Measurements from ENCODE around the gene UGT1A9.

Gene UGT1A9

GRCh38 chr2:233800208-233800607 is 128.5 kb downstream of the UGT1A9 start:
- DNase-seq, result no peak

GRCh38 chr2:233801357-233802131 is 129.8 kb downstream of the UGT1A9 start:
- DNase-seq, result no peak

- no peak for DNase-seq
These were observed 130.6 kb downstream of the UGT1A9 start for GRCh38 chr2:233802132-233802815.

- no peak for DNase-seq
These were observed 131.7 kb downstream of the UGT1A9 start for GRCh38 chr2:233803292-233803911.

- DNase-seq, result no peak
These were observed 132.3 kb downstream of the UGT1A9 start for GRCh38 chr2:233803994-233804393.

GRCh38 chr2:233807215-233807865 is 135.6 kb downstream of the UGT1A9 start:
- DNase-seq, result peak in 1 of 2 donors; percentile 7

GRCh38 chr2:233807966-233808935 is 136.6 kb downstream of the UGT1A9 start:
- DNase-seq, result peak in 1 of 2 donors; percentile 4

GRCh38 chr2:233810385-233810784 is 138.7 kb downstream of the UGT1A9 start:
- DNase-seq, result peak in 1 of 2 donors; percentile 7

- peak in 1 of 2 donors; percentile 7 for DNase-seq
These were observed 139.4 kb downstream of the UGT1A9 start for GRCh38 chr2:233811087-233811486.

- DNase-seq, result peak in 1 of 2 donors; percentile 6
These were observed 140.0 kb downstream of the UGT1A9 start for GRCh38 chr2:233811732-233812131.

GRCh38 chr2:233813236-233814055 is 141.7 kb downstream of the UGT1A9 start:
- DNase-seq, result peak in 1 of 2 donors; percentile 7

- DNase-seq, result peak; percentile 3 to 5
These were observed 142.5 kb downstream of the UGT1A9 start for GRCh38 chr2:233814056-233814835.

- DNase-seq, result no peak
These were observed 144.2 kb downstream of the UGT1A9 start for GRCh38 chr2:233815861-233816260.

GRCh38 chr2:233816334-233816733 is 144.6 kb downstream of the UGT1A9 start:
- DNase-seq, result no peak

GRCh38 chr2:233816771-233817170 is 145.1 kb downstream of the UGT1A9 start:
- DNase-seq, result no peak

GRCh38 chr2:233817361-233817911 is 145.7 kb downstream of the UGT1A9 start:
- peak in 1 of 2 donors; percentile 10 for DNase-seq

GRCh38 chr2:233817995-233818638 is 146.4 kb downstream of the UGT1A9 start:
- DNase-seq, result peak in 1 of 2 donors; percentile 10

GRCh38 chr2:233818639-233819621 is 147.2 kb downstream of the UGT1A9 start:
- DNase-seq, result peak in 1 of 2 donors; percentile 5

All from CD4-positive, alpha-beta T cell treated with Interleukin-4 for 1 hour (primary cell).